GM12873 (cell line): ENCODE data around the gene LSM12.

ENCODE experiments used
- CTCF ChIP-seq: IDR thresholded peaks from 2 replicates; pipeline ENCODE4 v1.5.1; 2012; ENCODE audit warnings: low read depth, mild to moderate bottlenecking, moderate library complexity, low read length, control low read depth; ENCODE audit not compliant: insufficient read depth; ENCODE audit errors: missing control alignments

Gene LSM12

GRCh38 chr17:44011876-44012275, 54.6 kb downstream of the LSM12 start:
- no peak for TF ChIP-seq CTCF

DNA sequence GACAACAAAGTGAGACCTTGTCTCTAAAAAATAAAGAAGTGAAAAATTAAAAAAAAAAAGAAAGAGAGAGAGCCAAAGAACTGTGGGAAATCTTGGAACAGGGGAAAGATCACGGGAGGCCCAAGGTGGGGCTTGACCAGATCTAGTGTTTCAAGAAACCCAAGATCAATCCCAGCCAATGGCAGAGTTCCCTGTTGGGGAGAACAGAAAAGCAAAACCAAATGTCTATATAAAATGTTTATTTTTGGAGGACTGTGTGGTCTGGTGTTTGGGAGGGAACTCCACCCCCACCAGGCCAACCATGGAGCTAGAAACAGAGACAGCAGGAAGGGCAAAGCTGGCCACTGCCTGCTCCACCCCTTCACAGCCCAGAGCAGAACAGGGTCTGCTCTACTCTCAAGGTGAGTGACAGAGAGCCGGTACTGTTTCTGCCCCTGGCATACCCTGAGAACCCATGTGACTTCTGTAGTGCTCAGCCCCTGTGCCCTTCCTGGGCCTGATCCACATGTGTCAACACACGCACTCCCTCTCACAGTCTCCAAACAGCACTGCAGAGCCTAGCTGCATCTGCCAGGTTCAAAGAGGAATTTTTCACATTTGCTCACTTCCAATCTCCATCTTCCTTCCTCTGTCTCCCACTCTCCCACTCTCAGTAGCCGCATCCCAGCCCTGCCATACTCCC, 55.4 kb downstream of the LSM12 start:
- TF ChIP-seq CTCF = no peak

DNA sequence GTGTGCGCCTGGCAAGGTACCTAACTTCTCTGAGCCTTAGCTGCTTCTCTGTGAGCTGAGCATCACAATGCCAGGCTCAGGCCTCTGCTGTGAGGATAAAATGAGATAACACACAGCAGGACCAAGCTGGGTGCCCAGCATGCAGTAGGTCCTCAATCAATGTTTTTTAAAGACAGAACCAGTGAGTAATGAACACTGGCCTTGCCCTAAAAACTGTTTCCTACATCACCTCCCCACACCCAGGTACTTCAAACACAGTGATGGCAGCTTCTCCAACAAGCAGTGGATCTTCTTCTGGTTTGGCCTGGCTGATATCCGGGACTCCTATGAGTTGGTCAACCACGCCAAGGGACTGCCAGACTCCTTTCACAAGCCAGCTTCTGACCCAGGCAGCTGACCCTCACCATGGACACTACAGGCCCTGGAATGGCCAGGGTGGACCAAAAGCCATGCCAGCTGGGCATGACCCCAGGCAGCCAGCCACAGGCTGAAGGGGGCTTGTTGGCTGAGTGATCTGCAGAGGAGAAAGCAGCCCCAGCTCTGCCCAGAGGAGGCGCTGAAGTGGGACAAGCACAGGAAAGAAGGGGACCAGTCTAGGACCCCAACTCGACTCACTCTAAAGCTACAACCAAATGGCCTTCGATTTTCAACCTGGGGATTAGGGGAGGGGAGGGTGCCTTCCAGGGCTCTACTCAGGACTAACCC, 58.1 kb downstream of the LSM12 start:
- peak; percentile 13 for TF ChIP-seq CTCF

GRCh38 chr17:44007346-44008204, 58.9 kb downstream of the LSM12 start:
- TF ChIP-seq CTCF = no peak

GRCh38 chr17:44006598-44007345, 59.7 kb downstream of the LSM12 start:
- peak; percentile 72 for TF ChIP-seq CTCF

DNA sequence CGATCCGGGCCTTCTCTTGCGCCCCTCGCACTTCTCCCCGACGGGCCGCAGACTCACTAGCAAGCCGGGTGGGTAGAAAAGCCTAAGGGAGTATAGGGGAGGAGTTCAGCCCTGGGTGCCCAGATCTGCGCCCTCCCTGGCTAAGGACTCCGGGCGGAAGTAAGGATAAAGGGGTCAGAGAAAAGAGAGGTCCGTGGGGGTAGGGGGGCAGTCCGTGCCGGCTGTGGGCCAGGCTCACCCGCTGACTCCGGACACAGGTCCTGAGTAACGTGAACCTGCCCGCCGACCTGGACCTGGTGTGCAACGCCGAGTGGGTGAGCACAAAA, 60.2 kb downstream of the LSM12 start:
- no peak for TF ChIP-seq CTCF
